ENCODE data around the gene PPM1G.
"Not testable (repeated sequence)": the region's sequence is repeated elsewhere in the genome, so short reads cannot be mapped to it uniquely, and the experiment has no call there.

Gene PPM1G

DNA sequence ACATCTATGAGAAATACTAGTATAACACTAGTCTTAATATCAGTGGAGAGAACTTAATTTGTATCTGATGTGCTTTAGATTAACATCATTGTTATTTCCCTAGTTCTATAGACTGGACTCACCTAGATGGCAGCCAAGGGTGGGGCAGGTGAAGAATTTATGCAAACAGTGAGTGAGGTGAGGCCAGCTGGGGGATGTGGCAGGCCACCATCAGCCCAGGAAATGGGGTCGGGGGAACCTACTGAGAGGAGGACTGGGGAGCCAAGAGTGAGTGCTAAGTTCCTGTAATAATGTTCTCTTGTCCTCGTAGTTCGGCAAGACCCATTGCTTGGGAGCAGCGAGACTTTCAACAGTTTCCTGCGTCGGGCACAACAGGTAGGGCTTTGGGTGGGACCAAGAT, 36.5 kb downstream of the PPM1G start:
- no peak for DNase-seq

DNA sequence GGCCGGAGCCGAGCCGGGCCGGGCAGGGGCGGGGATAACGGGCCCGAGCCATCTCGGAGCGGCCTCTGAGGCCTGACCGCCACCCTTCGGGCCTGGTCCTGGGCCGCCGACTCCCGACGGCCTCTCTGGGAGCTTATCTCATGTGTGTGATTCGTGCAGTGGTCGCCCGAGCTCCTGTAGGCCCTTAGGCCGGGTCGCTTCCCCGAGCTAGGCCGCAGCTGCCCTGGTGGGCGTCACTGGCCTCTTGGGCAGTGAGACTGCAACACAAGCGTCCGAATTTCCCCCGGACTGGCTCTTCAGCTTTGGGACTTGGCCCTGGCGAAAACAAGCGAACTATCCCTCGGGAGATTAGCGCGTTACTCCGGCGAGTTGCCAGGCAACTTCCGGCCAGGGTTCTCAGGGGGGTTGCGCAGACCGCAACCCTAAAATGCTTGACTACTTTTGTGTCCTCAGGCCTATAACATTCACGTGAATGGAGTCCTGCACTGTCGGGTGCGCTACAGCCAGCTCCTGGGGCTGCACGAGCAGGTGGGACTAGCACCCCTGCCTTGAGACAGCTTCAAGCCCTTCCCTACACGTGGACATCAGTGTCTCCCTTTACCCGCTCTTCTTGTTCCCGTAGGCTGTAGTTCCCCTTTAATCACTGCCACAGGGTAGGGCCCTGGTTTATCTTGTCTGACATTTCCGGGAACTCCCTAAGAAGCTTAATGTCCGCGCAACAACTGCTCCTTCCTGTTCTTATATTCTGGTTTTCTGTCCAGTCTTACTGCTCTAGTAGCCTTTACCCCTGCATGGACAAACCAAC, 38.4 kb downstream of the PPM1G start:
- DNase-seq = peak; percentile 88

DNA sequence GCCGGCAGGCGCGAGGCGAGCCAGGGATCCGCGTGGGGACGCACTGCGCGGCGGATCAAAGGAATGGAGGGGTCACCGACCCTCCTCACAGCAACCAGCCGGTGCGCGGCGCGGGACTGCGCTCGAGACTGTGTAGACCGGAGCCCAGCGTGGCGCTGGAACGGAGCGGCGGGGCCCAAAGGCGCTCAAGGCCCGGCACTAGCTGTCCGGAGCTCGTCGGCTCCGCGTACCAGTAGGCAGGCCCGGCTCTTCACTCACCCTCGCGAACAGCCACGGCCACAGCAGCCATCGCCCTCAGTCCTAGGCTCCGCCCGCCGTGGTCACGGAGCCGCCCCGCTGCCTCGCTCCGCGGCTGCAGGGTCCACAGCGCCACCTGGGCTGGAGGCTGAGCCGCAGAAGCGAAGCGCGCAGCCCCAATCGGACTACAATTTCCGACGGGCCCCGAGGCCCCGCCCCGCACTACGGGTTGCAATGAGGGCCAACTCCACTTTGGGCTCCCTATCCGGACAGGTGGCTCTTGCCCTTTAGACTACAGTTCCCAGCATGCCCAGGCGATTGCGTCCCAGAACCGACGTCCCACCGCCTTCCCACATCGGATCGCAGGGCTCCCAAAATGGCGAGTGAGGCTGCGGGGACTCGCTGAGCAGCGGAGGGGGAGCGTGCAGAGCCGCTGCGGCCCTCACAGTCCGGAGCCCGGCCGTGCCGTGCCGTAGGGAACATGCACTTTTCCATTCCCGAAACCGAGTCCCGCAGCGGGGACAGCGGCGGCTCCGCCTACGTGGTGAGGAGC, 39.2 kb downstream of the PPM1G start, which contains the start of the genes EIF2B4 and SNX17:
Gene EIF2B4 (minus strand): TSS at position 313 of the 790 bp plus-strand sequence. CDS start 24 bp downstream, at position 289.
Gene SNX17 (plus strand): TSS at position 591 of the 790 bp plus-strand sequence. CDS start 128 bp downstream, at position 719.
- DNase-seq = peak; percentile 99

DNA sequence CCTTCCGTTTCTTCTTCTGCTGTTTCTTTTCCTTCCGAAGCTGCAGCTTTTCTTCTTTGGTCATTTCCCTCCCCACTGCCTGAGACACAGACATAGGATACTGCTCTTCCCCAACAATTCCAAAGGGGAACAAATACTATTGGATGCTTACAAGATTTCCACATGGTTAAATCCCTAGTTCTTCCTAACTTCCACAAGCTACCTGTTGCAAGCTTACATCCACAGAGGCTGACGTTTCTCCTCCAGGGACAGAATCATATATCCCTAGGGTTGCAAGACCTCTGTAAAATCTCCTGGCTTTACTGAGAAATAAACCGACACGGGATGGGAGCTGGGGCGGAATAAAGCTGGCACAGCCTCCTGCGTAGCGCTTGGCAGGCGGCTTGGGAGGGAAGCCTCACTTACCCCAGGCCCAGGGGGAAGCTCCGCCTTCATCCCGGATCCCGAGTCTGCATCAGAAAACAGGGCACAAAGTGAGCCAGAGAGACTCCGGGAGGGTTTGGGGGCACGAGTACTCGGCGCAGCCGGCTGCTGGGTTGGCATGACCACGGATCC, 39.8 kb downstream of the PPM1G start:
- DNase-seq = peak; percentile 65

DNA sequence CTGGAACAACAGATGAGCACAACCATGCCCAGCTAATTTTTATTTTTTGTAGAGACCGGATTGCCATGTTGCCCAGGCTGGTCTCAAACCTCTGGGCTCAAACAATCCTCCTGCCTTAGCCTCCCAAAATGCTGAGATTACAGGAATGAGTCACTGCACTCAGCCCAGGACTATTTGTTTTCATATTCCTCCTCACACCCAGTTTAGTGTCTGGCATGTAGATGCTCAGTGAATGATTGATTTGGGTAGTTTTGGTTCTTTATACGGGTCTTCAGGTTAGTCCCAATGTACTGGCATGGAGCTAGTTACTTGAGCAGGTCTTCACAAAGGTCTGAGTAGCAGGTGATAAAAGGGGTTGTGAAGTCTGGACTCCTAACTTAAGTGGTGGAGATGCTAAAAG, 45.5 kb downstream of the PPM1G start:
- DNase-seq = no peak

DNA sequence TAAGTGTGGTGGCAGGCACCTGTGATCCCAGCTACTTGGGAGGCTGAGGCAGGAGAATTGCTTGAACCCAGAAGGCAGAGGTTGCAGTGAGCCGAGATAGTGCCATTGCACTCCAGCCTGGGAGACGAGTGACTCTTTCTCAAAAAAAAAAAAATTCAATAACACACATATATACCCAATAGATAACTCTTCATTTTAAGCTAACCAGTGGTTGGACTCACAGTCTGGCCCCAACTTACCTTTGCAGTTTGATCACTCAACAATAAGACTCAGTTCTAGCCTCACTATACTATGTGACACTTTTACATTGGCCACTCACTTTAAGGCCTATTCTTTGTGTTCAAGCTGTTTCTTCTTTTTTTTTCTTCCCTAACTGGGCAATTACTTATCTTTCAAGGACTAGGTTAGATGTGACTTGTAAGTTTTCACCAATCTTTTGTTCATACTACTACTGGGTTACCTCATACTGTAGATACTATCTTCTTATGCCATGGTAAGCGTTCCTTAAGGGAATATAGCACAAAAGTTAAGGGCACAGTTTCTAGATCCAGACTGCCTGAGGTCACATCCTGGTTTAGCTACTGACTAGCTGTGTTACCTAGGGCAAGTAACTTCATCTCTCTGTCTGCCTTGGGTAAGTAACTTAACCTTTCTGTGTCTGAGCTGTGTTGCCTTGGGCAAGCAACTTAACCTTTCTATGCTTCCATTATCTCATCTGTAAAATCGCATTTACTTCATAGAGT, 46.5 kb downstream of the PPM1G start:
- no peak for DNase-seq

DNA sequence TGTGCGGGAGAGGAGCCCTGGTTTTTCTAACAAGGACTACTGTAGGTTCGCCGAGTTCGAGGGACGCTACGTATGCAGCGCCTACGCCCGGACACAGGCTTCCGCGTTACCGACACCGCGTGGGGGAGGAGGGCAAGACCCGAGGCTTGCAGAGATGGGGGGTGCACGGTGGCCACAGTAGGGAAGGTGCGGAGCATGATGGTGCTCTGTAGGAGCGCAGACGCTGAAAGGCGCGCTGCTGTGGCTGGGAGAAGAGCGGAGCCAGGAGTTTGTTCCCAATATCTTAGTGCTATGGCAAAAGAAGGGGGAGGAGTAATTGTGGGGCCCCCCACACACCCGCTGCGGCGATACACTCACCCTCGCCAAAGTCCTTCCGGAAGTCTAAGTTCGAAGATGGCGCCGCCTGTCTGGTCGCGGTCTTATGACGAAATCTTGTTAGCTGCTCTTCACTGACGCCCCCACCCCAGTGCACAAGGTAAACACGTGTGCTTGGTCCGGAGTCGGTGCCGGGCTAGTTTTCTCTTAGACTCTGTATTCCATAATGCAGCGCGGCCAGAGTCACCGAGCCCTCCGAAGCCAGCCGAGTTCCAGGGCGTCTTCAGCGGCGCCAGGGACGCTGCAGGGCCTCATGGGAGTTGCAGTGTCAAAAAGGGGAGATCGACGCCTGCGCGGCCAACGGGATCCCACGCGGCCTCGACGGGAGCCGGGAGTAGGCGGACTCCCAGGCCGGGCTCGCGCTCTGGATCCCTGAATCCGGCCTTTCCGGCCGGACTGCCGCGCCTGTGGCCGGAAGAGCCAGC, 52.8 kb downstream of the PPM1G start, which contains the start of gene GTF3C2:
Gene GTF3C2 (minus strand): TSS at position 383 of the 800 bp plus-strand sequence. CDS start 13,210 bp downstream, outside the sequence.
- peak; percentile 99 for DNase-seq

DNA sequence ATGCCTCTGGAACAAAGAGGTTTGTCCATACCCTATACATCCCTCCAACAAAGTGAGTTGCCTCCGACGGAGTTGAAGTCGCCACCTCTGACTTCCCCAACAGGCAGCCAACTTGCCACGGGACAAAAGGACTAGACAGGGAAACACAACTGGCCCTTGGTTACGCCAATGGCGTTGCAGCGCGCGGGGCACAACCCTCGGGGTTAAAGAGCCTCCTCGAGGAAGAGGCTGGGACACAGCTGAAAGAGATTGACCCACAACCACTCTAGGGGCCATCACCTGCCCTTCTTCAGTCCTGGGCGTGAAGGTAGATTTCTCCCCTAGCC, 53.4 kb downstream of the PPM1G start:
- peak; percentile 85 for DNase-seq

DNA sequence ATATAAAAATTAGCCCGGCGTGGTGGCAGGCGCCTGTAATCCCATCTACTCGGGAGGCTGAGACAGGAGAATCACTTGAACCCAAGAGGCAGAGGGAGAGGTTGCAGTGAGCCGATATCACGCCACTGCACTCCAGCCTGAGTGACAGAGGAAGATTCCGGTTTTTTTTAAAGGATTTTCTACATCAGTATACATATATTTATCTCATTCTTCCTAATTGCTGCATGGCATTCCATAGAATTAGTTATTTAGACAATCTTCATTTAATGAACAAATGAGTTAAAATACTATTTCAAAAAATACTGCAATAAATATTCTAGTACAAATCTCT, 54.8 kb downstream of the PPM1G start:
- DNase-seq = no peak

DNA sequence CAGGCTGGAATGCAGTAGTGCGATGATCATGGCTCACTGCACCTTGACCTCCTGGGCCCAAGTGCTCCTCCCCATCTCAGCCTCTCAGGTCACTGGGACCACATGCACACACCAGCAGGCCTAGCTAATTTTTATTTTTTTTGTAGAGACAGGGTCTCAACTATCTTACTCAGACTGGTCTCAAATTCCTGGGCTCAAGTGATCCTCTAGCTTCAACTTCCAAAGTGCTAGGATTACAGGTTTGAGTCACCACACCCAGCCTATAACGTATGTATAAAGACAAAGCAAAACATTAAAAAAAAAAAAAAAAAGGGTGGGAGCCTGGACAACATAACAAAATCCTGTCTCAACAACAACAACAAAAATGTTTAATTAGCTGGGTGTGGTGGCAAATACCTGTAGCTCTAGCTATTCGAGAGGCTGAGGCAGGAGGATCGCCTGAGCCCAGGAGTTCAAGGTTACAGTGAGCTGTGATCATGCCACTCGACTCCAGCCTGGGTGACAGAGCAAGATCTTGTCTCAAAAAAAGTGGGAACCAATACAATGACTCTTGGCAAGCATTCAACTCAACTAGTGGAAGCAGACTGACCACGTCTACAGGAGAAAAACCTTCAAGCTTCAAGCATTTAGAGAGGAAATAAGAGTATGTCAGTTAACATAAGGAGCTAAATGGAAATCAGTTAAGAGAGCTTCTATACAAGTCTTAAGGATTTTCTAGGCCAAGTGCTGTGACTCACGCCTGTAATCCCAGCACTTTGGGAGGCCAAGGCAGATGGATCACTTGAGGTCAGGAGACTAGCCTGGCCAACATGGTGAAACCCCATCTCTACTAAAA, 55.4 kb downstream of the PPM1G start:
- DNase-seq = peak; percentile 90

DNA sequence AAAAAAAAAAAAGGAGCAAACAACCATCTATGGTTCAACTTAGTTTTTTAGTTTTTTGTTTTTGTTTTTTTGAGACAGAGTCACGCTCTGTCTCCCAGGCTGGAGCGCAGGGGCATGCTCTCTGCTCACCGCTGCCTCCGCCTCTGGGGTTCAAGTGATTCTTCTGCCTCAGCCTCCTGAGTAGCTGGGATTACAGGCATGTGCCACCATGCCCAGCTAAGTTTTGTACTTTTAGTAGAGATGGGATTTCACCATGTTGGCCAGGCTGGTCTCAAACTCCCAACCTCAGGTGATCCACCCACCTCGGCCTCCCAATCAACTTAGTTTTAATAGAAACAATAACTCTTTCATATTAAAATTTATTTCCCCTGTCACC, 56.0 kb downstream of the PPM1G start:
- DNase-seq = not testable (repeated sequence)

DNA sequence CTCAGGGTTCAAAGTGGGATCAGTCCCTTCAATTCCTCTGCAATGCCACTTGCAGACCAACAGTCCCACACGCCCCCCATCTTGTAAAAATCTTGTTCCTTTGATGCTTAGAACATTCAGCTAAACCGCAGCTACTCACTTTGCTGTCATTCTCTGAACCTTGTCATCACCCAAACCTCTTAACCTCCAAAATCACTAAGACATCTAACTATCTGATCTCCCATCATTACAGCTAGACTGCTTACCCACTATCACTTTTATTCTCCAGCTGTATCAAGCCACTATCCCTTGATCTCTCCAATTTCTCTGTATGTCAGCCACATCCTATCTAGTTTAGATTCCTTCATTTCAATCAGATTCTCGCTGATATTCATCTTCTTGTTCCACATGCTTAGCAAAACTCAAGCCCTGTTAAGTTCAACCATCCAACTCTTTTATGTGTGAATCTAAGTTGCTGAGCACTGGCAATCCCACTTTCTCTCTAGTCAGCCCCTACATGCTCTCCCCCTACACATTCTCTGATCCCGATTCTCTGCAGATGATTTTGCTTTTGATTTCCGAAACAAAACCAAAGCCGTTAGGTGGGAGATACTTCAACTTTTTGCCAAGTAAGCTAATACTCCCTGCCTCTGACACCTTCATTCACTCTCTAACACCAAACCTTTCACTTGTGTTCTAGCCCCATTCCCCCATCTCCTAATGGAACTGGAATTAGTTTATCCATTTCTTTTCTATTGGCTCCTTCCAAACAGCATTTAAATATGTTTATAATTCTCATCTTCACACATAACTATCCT, 57.4 kb downstream of the PPM1G start:
- no peak for DNase-seq

DNA sequence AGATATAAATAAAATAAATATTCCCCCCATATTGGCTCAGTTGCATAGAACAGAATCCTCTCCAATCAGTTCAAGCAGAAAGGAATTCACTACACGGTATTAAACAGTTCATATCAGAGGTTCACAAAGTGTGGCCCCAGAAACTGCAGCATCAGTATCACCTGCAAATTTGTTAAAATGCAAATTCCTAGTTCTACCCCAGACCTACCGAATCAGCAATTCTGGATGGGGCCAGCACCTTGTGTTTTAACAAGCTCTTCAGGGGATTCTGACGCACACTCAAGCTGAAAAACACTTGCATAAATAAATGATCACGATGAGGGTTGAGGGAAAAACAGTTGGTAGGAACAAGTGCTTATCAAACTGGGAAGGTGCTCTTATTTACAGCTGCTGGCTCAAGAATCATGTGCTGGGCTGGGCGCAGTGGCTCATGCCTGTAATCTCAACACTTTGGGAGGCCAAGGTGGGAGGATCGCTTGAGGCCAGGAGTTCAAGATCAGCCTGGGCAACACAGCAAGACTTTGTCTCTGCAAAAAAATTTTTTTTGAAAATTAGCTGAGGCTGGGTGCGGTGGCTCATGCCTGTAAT, 59.2 kb downstream of the PPM1G start:
- no peak for DNase-seq

DNA sequence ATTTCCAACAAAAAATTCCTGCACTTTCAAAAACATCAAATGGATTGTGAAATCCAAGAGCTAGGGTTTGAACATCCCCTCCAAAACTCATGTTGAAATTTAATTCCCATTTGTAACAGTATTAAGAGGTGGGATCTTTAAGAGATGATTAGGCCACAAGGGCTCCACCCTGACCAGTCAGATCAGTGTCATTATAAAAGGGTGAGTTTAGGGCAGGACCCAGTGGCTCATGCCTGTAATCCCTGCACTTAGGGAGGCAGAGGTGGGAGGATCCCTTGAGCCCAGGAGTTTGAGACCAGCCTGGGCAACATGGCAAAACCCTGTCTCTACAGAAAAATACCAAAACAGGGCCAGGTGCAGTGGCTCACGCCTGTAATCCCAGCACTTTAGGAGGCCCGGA, 61.8 kb downstream of the PPM1G start:
- DNase-seq = no peak

DNA sequence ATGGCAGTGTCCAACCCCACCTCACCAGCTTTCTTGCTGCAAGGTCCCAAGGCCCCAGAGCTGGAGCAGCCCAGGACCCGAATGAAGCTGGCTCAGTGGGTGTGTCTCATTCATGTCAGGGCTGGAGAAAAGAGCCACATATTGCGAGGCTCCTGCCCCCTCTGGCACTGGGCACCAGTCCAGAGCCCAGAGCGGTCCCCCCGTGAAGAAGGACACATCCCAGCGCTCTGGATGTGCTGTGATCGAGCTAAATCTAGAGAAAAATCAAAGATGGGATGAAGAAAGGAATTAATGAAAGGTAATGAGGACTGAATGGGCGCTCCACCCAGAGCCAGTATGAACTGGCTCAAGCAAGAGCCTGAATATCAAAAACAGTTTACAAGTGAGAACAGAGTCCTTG, 73.2 kb downstream of the PPM1G start:
- no peak for DNase-seq

DNA sequence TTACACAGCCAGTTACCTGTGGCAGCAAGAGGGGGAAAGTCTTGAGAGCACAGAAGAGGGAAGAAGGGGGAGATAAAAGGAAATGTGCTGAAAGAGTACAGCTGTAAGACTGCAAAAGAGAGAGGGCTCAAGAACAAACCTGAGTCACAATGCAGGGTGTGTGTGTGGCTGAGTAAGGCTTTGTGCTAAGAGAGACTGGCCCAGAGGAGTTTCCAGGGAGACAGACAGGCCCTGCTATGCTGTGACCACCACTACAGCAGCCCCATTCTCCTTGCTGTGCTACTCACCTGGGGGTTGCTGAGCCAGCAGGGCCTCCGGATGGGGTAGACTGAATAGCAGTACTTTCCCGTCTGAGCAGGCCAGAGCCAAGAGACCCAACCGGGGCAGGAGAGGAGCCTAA, 74.1 kb downstream of the PPM1G start:
- no peak for DNase-seq

All from hematopoietic multipotent progenitor cell treated with erythropoietin and hydrocortisone succinate and interleukin-3 and kit ligand, for 6 days (in vitro differentiated cells).